Ammon's horn (tissue), 1 donor: ENCODE results near the gene CPM.

Experiments used
- DNase-seq: peaks from one replicate; pipeline ENCODE4 v3.0.0-alpha.2; 2016; ENCODE audit warnings: low spot score

Gene CPM

GRCh38 chr12:68956466-68956865 is 23.5 kb upstream of the CPM start:
- no peak for DNase-seq

GRCh38 chr12:68954811-68955210 is 21.8 kb upstream of the CPM start:
- no peak for DNase-seq

DNA sequence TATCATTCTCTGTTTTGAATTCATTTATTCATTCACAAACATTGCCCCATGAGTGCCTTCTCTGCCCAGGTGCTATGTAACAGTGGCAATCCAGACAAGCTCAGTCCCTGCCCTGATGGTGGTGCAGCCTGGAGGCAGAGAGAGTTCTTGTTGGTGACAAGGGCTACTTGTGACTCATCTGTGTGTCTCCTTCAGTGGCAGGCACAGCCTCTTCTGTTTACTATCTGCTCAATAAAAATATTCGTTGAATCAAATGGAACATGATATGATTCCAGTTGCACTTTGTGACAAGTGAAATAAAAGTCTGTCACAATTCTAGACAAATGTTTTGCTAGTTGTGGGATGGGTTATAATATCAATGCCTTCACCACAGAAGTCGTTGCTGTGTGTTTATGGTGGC is 20.6 kb upstream of the CPM start:
- DNase-seq = no peak

DNA sequence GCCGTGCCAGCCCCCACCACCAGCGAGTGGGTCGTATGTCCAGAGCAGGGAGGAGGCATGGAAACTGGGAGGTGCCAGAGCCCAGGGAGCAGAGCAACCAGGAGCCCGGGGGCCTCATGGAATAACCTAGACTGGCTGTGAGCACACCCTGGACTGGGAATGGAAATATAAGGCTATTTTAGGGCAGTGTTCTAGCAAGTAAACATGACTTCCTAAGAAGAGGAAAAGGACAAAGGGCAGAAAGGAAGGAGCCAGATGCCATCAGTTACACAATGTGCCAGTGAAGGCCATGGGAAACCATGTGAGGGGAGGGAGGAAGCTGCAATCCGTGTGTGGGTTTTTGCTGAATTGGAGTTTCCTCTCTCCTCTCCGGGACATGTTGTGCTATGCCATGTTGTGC is 18.7 kb upstream of the CPM start:
- peak; percentile 46 for DNase-seq

DNA sequence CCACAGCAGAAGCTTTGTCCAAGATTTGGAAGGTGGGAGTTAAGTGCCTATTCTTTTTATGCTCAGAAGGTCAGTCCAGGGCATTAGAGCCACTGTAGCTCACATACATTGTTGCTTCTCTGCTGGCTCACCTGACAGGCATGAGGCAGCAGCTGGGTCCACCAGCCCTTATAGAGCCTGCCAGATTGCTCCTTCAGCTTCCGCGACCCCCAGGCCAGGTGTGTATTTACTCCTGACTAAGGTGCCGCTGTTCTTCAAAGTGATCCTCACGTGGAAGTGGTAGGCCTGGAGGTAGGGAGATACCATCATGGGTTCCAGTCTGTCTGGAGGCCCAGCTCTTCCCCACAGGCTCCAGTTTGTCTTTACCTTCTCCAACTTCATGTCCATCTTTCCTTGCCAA is 17.5 kb upstream of the CPM start:
- DNase-seq = no peak

DNA sequence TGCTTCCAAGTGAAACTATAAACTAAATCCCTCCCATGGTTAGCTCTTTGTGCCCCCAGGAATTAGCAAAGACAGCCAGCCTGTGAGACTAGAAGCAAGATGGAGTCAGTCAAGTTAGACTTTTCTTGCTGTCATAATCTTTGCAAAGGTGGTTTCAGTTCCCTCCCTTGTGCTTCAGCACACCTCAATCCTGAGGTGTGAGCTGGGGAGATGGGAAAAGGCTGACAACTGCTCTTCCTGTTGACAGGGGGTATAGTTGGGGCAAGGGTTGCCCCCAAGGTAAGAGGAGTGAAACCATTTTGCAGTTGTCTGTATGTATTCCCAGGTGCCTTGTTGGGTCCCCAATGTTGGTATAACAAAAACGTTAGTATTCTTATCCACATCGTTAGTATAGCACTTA is 12.3 kb upstream of the CPM start:
- DNase-seq = no peak

DNA sequence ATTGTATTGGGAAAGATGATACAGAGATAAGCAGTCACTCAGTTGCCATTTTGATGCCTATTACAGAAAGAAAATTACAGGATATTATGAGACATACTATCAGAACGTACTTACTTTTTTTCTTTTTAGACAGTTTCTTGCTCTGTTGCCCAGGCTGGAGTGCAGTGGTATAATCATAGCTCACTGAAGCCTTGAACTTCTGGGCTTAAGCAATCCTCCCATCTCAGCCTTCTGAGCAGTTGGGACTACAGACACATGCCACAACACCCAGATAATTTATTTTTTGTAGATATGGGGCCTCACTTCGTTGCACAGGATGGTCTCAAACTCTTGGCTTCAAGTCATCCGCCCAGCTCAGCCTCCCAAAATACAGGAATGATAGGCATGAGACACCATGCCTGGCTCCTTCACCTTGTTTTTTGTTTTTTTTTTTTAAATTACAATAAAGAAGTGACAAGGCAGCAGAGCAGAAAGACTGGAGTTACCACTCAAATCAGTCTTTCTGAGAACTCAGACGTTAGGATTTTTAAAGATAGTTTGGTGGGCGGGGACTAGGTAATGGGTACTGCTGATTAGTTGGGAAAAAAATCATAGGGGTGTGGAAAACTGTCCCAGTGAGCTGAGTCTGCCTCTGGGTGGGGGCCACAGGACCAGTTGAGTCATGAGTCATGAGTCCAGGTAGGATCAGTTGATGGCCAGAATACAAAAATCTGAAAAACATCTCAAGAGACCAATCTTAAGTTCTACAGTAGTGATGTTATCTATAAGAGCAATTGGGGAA is 11.5 kb upstream of the CPM start:
- DNase-seq = no peak

GRCh38 chr12:68943848-68944247 is 10.9 kb upstream of the CPM start:
- no peak for DNase-seq

GRCh38 chr12:68940731-68941130 is 7.8 kb upstream of the CPM start:
- no peak for DNase-seq

DNA sequence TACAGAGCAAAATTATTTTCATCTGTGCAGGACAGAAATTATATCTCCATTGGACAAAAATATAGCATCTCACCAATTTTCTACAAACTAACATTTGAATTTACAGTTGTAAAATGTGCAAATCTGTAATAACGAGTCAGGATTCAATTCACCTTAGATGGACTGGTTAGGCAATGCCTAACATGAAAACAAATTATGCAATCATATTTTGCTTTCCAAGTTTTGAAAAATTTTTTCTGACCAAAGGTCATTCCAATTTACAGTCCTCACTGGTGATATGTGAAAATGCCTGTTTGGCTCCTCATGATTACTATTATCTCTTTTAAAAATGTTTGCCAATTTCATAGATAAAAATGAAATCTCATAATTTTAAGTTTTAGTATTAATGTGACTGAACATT is 6.5 kb upstream of the CPM start:
- DNase-seq = no peak

DNA sequence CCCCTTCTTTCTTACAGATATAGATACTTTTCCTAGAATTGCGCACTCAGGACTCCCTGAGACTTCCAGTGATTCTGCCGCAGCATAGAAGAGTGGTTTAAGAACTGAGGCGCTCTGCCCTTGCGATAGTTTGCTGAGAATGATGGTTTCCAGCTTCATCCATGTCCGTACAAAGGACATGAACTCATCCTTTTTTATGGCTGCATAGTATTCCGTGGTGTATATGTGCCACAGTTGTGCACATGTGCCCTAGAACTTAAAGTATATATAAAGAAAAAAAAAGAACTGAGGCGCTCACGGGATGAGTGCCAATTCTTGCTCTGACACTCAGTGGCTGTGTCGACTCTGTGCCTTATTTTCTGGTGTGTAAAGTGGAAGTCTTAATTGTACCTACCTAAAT is 1.4 kb upstream of the CPM start:
- no peak for DNase-seq

DNA sequence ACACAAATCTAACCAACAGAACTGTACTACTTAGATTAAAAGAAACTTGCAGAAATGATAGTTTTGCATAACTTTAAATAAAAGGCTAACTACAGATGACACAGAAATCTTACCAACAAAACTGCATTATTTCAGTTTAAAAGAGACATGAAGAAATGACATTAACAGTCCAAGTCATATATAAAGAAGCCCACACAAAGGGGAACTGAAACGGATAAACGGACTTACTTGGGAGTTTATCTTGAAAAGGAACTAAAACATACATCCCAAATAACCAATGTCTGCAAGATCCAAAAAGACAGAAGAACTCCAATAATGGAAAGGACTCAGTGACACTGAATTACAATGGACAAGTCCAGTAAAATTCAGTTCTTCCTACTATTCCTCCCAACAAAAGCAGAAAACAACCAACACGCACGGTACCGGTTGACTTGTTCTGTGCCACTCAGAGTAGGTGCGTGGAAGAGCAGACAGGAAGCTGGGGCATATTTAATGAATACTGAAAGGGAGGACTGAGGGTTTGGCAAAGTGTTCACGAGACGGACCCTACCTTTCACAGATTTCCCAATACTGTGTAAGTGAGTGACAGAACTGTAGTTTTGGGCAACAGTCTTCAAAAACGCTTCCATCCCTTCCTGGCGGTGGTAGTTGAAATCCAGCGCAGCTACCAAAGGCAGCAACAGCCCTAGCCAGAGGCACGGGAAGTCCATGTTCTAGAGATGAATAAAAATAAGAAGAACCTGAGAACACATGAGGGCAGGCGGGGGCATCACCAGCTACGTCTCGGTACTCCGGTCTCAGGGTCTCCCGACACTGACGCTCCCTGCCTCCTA is 627 bp downstream of the CPM start:
- DNase-seq = peak; percentile 40

DNA sequence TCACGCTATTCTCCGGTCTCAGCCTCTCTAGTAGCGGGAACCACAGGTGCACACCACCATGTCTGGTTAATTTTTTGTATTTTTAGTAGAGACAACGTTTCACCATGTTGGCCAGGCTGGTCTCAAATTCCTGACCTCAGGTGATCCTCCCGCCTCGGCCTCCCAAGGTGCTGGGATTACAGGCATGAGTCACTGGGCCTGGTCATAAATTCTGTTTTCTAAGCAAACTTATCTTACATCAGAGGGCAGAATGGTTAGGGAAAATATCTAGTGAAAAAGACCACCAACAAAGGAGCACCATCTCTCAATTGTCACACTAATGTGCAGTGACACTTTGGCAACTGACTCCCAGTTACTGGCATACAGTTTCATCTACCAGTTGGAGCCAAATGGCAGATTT is 2.8 kb downstream of the CPM start:
- DNase-seq = no peak

DNA sequence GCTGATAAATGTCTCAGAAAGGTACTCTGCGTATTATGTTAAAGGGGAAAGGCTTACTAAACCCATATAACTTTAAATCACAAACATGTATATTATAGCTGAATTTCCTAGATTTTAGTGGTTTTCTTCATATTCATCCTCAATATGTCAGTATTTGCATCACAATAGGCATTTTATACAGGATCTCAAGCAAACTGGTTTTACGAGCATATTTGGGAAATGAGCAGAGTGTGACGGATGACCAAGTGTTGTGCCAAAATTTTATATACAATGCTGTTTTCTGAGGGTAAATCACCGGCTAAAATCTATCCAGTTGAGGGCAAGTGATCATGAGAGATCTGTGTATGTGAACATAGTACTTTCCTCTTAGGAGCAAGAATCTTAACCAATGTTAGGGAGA is 8.4 kb downstream of the CPM start:
- no peak for DNase-seq

DNA sequence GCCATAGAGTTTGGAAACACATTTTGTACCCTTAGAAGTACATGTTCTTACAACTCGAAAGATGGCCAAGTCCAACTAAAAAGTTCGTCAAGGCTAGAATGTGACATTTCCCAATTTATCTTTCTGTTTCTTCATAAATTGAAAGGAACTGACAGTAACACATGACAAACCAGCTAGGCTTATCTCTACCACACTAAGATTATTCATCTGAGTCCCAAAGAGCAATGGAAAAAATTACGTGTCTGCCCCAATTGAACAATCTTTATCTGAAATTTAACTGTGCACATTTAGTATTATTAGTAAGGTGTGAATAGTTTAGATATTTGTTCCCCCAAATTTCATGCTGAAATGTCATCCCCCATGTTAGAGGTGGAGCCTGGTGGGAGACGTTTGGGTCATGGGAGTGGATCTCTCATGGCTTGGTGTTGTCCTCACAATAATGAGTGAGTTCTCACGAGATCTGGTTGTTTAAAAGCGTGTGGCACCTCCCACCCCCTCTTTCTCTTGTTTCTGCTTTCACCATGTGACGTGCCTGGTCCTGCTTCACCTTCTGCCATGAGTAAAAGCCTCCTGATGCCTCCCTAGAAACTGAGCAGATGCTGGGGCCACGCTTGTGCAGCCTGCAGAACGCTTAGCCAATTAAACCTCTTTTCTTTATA is 13.3 kb downstream of the CPM start:
- DNase-seq = no peak

- no peak for DNase-seq
Measured at GRCh38 chr12:68918960-68919359, 14.0 kb downstream of the CPM start.

- no peak for DNase-seq
Measured at GRCh38 chr12:68915055-68915454, 17.9 kb downstream of the CPM start.

DNA sequence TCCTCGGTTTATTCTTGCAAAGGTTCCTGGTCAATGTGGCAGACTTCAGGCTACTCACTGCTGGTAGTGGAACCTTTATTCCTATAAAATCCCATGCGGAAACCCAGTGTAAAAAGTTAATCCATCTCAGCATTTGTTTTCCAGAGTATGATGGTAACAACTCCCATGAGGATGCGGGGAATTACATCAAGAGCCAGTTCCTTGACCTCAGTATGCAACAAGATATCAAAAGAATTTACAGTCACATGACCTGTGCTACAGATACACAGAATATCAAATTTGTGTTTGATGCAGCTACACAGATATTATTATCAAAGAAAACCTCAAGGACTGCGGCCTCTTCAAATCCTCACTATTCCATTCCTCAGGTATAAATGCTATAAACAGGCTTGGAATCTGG is 19.3 kb downstream of the CPM start:
- no peak for DNase-seq

DNA sequence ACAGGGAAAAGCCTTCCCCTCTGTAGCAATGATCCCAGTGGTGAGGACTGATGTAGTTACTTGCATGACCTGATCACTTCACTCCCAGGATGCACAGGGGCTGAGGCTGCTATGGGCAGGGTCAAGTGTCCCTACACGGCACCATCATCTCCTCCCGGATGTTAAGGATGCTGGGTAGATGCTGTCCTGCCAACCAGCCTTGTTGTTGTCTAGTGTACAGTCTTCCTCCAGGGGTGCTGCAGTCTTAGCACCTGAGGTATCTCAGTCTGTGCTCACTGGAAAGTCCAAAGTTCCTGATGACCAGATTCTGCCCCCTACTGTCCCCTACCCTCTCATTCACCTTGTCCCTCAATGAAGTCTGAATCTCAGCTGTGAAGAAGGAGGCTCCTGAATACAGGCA is 20.1 kb downstream of the CPM start:
- no peak for DNase-seq

GRCh38 chr12:68911197-68911718 is 21.7 kb downstream of the CPM start:
- no peak for DNase-seq

DNA sequence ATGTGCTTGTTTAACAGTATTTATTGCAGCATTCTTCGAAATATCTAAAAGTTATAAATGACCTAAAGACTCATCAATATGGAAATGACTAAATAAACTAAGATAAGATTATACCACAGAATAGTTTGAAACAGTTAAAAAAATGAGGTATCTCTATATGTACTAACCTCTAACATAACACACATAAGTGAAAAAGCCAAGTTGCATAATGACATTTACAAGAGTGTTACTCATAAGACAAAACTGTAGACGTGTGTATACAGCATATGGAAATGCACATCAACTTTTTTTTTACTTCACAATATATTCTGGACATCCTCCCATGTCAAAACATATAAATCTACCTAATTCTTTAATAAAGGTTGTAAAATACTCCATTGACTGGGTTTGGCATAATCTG is 22.8 kb downstream of the CPM start:
- DNase-seq = no peak

- no peak for DNase-seq
Measured at GRCh38 chr12:68908076-68908475, 24.9 kb downstream of the CPM start.

GRCh38 chr12:68905733-68906132 is 27.2 kb downstream of the CPM start:
- no peak for DNase-seq
